Transverse colon (tissue), 4 donors: ENCODE measurements around the gene DOCK9. TPM values are rescaled to one million over a fixed set of nuclear protein-coding genes. Genes with fewer than 3 reads are reported as not detected.

ENCODE experiments used
- DNase-seq: peaks from one replicate; pipeline ENCODE4 v3.0.0-alpha.2; 2019
- H3K27ac ChIP-seq, 4 donors: fragments of 200-600 bp; sonication (generic); 2 replicates each; pipeline ENCODE4 v1.5.1; 2016 to 2018; ENCODE audit warnings: inconsistent platforms in 4 of 4
- H3K27me3 ChIP-seq: fragments of 200-600 bp; sonication (generic); 2 replicates; pipeline ENCODE4 v1.5.1; 2017; ENCODE audit warnings: inconsistent platforms
- H3K36me3 ChIP-seq, 4 donors: fragments of 200-600 bp; sonication (generic); 2 replicates each; pipeline ENCODE4 v1.5.1; 2017 to 2019; ENCODE audit warnings: inconsistent platforms in 4 of 4
- H3K4me1 ChIP-seq, 4 donors: fragments of 200-600 bp; sonication (generic); 2 replicates each; pipeline ENCODE4 v1.5.1; 2017 to 2020; ENCODE audit warnings: inconsistent platforms in 4 of 4
- H3K4me3 ChIP-seq, 4 donors: fragments of 200-600 bp; sonication (generic); 1 replicate in 1 of 4; 2 replicates in 3 of 4; pipeline versions ENCODE4 v1.5.1 to v1.6.1; 2017 to 2019; ENCODE audit warnings: inconsistent platforms in 4 of 4
- H3K9me3 ChIP-seq, 2 donors: fragments of 200-600 bp; sonication (generic); 2 replicates each; pipeline ENCODE4 v1.5.1; 2017 to 2019; ENCODE audit warnings: inconsistent platforms in 2 of 2
- CTCF ChIP-seq, 5 experiments: fragments of 200-600 bp in 3 of 5; fragments of 450-650 bp in 2 of 5; sonication (generic) in 3 of 5; IDR thresholded peaks; 1 replicate in 2 of 5; 2 replicates in 3 of 5; pipeline ENCODE4 v1.5.1; 2016 to 2017; ENCODE audit warnings: antibody characterized with exemption in 5 of 5, inconsistent platforms in 3 of 5, mild to moderate bottlenecking in 2 of 5, moderate library complexity in 1 of 5
- EP300 ChIP-seq: sonication (generic); formaldehyde crosslinking; IDR thresholded peaks from one replicate; pipeline ENCODE4 v1.6.1; 2017; ENCODE audit warnings: antibody characterized with exemption, low read depth
- POLR2A ChIP-seq: fragments of 450-650 bp; IDR thresholded peaks from one replicate; pipeline ENCODE4 v1.6.1; 2016; ENCODE audit warnings: antibody characterized with exemption, mild to moderate bottlenecking, moderate library complexity
- POLR2AphosphoS5 ChIP-seq, 3 donors: sonication (generic); formaldehyde crosslinking; IDR thresholded peaks; one replicate each; pipeline ENCODE4 v1.6.1; 2016; ENCODE audit warnings: antibody characterized with exemption in 3 of 3
- WGBS, 2 donors: methylation state at CpG; one replicate each; pipeline ENCODE4 v1.1.5; 2018; ENCODE audit warnings: low coverage in 1 of 2; 5-methylcytosine and 5-hydroxymethylcytosine counted together
- in situ Hi-C, 4 donors: fragments of 200-750 bp; cut with MboI; loops; one replicate each; pipeline versions ENCODE4 v1.15.0 to v1.15.1; 2017; ENCODE audit warnings: low sequenced_read_pairs in 3 of 4, low pct_ligation_motif_present in 1 of 4, low pct_unique_long_range_greater_than_20kb in 1 of 4
- intact Hi-C: fragments of 100-400 bp; cut with DNase I; formaldehyde crosslinking; loops from one replicate; pipeline ENCODE4 v1.15.1; 2023; ENCODE audit warnings: low total_unique reads
- total RNA-seq, 4 donors: library from RNA; depleted of rRNA; stranded (reverse); fragments of >200 nt; gene quantifications; one replicate each; pipeline ENCODE4 v1.1.0, GENCODE V29; 2016

DOCK9 gene
- total RNA-seq, 4 donors from 2014 or later: 44.5 to 120 (median 71.4) TPM

- 66 to 67% methylated on average over 4 to 5 of the region's 5 CpGs for WGBS, 2 donors
- H3K36me3 ChIP-seq: peaks cover 0 to 8% (median 0%) of the 10 kb centered on the region in 4 donors
- no peak for DNase-seq
- no peak overlapping the region for H3K27ac ChIP-seq
- intact Hi-C loops: loop anchor here (5.0 kb wide), 1 partner anchor 144 kb away; no protein-coding TSS in a partner anchor
- TF ChIP-seq CTCF (IDR thresholded peaks at IDR 0.05): no peak
- peaks cover 0 to 4% (median 0%) of the 10 kb centered on the region in 4 donors for H3K4me1 ChIP-seq
- H3K9me3 ChIP-seq: no peaks in the 10 kb centered on the region
- H3K4me3 ChIP-seq: no peak overlapping the region
- in situ Hi-C loops: no loop called here
- no peaks in the 10 kb centered on the region for H3K27me3 ChIP-seq
Measured at GRCh38 chr13:98892821-98893220, 85.0 kb downstream of the DOCK9 start.

GRCh38 chr13:98892077-98892476 is 85.8 kb downstream of the DOCK9 start:
- peaks cover 0 to 9% (median 0%) of the 10 kb centered on the region in 4 donors for H3K36me3 ChIP-seq
- intact Hi-C loops: loop anchor here (5.0 kb wide), 1 partner anchor 145 kb away; no protein-coding TSS in a partner anchor
- in situ Hi-C loops: no loop called here
- H3K27me3 ChIP-seq: no peaks in the 10 kb centered on the region
- 35 to 60% methylated on average over 3 of the region's 3 CpGs for WGBS, 2 donors
- no peak for DNase-seq
- H3K4me3 ChIP-seq: no peak overlapping the region
- no peak for TF ChIP-seq EP300
- TF ChIP-seq POLR2A: no peak
- TF ChIP-seq POLR2AphosphoS5 (IDR thresholded peaks at IDR 0.05): no peak
- no peak for TF ChIP-seq CTCF (IDR thresholded peaks at IDR 0.05)
- no peaks in the 10 kb centered on the region for H3K9me3 ChIP-seq
- no peak overlapping the region for H3K27ac ChIP-seq
- H3K4me1 ChIP-seq: peaks cover 0 to 4% (median 0%) of the 10 kb centered on the region in 4 donors

- intact Hi-C loops: loop anchor here (5.0 kb wide), 1 partner anchor 146 kb away; no protein-coding TSS in a partner anchor
- TF ChIP-seq POLR2AphosphoS5 (IDR thresholded peaks at IDR 0.05) (no peak), CTCF (IDR thresholded peaks at IDR 0.05) (no peak), EP300 (no peak)
- in situ Hi-C loops: no loop called here
- WGBS, 2 donors: 90 to 94% methylated on average over 2 to 5 of the region's 5 CpGs
- no peaks in the 10 kb centered on the region for H3K27me3 ChIP-seq
- no peak for DNase-seq
- H3K4me1 ChIP-seq: peaks cover 0 to 4% (median 0%) of the 10 kb centered on the region in 4 donors
- H3K27ac ChIP-seq: no peak overlapping the region
- no peaks in the 10 kb centered on the region for H3K9me3 ChIP-seq
- no peak overlapping the region for H3K4me3 ChIP-seq
- peaks cover 0 to 14% (median 0%) of the 10 kb centered on the region in 4 donors for H3K36me3 ChIP-seq
Measured at GRCh38 chr13:98890925-98891324, 86.9 kb downstream of the DOCK9 start.

- in situ Hi-C loops: no loop called here
- intact Hi-C loops: loop anchor here (5.0 kb wide), 1 partner anchor 147 kb away; no protein-coding TSS in a partner anchor
- WGBS, 2 donors: 70 to 96% methylated on average over 5 to 8 of the region's 8 CpGs
- H3K36me3 ChIP-seq: peaks cover 0 to 16% (median under 1%) of the 10 kb centered on the region in 4 donors
- peaks cover 0 to 4% (median 0%) of the 10 kb centered on the region in 4 donors for H3K4me1 ChIP-seq
- H3K9me3 ChIP-seq: no peaks in the 10 kb centered on the region
- no peaks in the 10 kb centered on the region for H3K27me3 ChIP-seq
- H3K4me3 ChIP-seq: no peak overlapping the region
- no peak for DNase-seq
- no peak overlapping the region for H3K27ac ChIP-seq
- TF ChIP-seq CTCF (IDR thresholded peaks at IDR 0.05): no peak
- no peak for TF ChIP-seq POLR2A
- no peak for TF ChIP-seq EP300
- peak in 1 of 3 donors; percentile 38 for TF ChIP-seq POLR2AphosphoS5 (IDR thresholded peaks at IDR 0.05)
Measured at GRCh38 chr13:98890186-98890585, 87.7 kb downstream of the DOCK9 start.
